GM13976 (cell line): ENCODE measurements around the gene DENND5B.
"Not testable (repeated sequence)": the region's sequence is repeated elsewhere in the genome, so short reads cannot be mapped to it uniquely, and the experiment has no call there.

Source experiments
- DNase-seq: peaks from one replicate; pipeline ENCODE4 v3.0.0; 2012; ENCODE audit warnings: low spot score
- in situ Hi-C: fragments of 300-500 bp; cut with MboI; formaldehyde crosslinking; loops from one replicate; pipeline ENCODE4 v1.12.0; 2022; ENCODE audit warnings: low sequenced_read_pairs, mixed read lengths, inconsistent platforms; ENCODE audit not compliant: unreplicated experiment
- TF ChIP-seq, protein P1 (sequence below): IDR thresholded peaks from 2 replicates; pipeline ENCODE4 v1.5.1; 2012; ENCODE audit warnings: borderline replicate concordance, mild to moderate bottlenecking; ENCODE audit not compliant: insufficient read depth; ENCODE audit errors: extremely low read depth, missing control alignments, control extremely low read depth

Gene DENND5B

DNA sequence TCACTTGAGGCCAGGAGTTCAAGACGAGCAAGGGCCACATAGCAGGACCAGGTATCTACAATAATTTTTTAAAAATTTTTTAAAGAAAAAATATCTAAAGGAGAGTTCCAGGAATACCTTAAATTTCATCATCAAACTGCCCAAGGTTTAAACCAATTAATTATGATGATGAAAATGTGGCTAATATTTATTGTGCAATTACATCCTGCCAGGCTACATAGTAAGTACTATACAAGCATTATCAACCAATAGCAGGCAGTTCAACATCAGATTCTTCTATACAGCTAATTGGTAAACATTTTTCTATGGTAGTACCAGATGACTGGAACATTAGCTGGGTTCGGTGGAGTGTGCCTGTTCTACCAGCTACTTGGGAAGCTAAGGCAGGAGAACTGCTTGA, 24.4 kb downstream of the DENND5B start:
- in situ Hi-C loops, result no loop called here

DNA sequence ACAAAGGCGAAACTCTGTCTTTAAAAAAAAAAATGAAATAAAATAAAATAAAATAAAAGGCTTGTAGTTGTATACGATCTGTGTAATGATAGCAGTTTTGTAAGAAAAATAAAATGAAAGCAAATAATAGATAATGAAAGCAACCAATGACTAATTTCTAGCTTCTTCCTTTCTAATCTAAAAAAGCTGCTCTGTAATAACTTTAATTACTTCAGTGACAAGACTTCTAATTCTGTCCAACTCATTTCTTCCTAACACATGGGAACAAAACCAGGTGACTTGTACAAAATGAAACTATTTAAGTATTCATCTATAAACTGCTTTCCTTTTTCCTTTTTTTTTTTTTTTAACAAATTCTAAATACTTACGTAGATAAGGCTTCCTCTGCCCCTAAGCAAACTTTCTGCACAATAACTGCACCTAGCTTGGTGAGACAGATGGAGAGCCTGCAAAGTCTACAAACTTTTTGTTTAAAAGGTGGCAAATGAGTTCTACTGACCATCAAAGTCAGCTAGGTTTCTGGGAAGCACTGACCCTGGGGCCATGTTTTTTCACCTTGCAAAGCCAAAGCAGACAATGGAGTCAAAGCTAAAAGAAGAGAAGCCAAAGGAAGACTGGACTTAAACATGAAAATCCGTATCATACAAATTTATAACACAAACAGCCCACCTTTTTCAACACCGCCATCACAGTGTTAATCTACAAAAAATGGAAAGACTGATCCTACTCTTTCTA, 28.2 kb downstream of the DENND5B start:
- peak; percentile 23 for DNase-seq
- in situ Hi-C loops, result no loop called here

More for the DNA sequence above, 24.4 kb downstream of the DENND5B start:
- DNase-seq, result no peak
- TF ChIP-seq, protein P1, sequence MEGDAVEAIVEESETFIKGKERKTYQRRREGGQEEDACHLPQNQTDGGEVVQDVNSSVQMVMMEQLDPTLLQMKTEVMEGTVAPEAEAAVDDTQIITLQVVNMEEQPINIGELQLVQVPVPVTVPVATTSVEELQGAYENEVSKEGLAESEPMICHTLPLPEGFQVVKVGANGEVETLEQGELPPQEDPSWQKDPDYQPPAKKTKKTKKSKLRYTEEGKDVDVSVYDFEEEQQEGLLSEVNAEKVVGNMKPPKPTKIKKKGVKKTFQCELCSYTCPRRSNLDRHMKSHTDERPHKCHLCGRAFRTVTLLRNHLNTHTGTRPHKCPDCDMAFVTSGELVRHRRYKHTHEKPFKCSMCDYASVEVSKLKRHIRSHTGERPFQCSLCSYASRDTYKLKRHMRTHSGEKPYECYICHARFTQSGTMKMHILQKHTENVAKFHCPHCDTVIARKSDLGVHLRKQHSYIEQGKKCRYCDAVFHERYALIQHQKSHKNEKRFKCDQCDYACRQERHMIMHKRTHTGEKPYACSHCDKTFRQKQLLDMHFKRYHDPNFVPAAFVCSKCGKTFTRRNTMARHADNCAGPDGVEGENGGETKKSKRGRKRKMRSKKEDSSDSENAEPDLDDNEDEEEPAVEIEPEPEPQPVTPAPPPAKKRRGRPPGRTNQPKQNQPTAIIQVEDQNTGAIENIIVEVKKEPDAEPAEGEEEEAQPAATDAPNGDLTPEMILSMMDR, result no peak

DNA sequence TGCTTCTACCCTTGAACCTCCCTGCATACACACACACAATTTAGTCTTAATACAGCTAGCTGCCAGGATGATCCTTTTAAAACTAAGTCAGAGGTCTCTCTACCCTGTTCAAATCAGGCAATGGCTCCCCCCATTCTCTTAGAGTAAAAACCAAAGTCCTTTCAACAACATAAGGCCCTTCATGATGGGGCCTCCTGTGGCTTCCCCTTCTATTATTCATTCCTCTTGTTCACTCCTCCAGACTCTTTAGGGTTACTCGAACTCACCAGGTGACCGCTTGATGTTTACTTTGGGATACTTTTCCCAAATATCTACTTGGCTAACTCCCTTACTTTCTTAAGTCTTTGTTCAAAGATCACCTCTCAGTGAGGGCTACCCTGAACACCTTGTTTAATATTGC, 30.4 kb downstream of the DENND5B start:
- DNase-seq, result no peak
- in situ Hi-C loops, result no loop called here
- TF ChIP-seq, protein P1, result no peak

More for the DNA sequence above, 28.2 kb downstream of the DENND5B start:
- TF ChIP-seq, protein P1, result no peak

DNA sequence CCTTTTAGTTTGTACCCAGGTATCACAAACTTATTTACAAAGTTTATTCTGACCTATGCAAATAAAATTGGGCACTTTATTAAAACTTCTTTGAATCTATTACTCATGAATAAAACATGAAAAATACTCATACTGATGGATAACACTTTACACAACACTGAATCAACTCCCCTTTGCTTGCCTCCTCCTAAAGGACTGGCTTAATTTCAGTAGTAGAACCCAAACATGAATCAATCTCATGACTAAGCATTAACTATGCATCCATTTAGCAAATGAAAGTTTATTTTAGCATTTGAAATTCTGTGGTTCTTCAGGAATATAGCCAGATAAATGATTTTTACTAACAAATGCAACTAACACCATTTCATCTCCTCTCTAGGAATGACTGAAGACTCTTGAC, 32.4 kb downstream of the DENND5B start:
- in situ Hi-C loops, result no loop called here
- no peak for DNase-seq
- TF ChIP-seq, protein P1, result no peak

DNA sequence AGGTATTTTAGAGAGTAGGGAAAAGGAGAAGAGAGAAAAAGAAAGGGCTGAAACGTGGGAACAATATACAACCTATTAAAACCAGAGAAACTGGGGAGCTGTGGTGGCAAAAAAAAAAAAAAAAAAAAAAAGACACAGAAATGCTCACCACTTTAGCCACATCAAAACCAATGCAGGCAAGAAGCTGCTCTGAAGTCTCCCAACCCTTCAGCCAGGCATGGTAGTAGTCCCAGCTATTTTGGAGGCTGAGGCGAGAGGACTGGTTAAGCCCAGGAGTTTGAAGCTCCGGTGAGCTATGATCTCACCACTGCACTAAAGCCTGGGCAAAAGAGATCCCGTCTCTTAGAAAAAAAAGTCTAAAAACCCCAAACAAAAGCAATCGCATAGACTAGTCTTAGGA, 33.2 kb downstream of the DENND5B start:
- in situ Hi-C loops, result no loop called here
- TF ChIP-seq, protein P1, result no peak
- DNase-seq, result no peak

DNA sequence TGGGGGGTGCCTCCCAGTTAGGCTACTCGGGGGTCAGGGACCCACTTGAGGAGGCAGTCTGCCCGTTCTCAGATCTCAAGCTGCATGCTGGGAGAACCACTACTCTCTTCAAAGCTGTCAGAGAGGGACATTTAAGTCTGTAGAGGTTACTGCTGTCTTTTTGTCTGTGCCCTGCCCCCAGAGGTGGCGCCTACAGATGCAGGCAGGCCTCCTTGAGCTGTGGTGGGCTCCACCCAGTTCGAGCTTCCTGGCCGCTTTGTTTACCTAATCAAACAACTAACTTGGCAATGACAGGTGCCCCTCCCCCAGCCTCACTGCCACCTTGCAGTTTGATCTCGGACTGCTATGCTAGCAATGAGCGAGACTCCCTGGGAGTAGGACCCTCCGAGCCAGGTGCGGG, 35.5 kb downstream of the DENND5B start:
- in situ Hi-C loops, DNase-seq: not testable (repeated sequence)

DNA sequence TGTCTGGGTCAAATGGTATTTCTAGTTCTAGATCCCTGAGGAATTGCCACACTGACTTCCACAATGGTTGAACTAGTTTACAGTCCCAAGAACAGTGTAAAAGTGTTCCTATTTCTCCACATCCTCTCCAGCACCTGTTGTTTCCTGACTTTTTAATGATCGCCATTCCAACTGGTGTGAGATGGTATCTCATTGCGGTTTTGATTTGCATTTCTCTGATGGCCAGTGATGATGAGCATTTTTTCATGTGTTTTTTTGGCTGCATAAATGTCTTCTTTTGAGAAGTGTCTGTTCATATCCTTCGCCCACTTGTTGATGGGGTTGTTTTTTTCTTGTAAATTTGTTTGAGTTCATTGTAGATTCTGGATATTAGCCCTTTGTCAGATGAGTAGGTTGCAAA, 40.3 kb downstream of the DENND5B start:
- in situ Hi-C loops, result not testable (repeated sequence)

DNA sequence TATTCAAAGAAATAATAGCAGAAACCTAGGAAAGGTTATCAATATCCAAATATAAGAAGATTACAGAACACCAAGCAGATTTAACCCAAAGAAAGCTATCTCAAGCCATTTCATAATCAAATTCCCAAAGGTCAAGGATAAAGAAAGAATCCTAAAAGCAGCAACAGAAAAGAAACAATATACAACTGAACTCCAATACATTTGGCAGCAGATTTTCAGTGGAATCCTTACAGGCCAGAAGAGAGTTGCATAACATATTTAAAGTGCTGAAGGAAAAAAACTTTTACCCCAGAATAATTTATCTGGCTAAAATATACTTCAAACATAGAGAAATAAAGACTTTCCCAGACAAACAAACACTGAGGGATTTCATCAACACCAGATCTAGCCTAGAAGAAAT, 54.3 kb downstream of the DENND5B start:
- TF ChIP-seq, protein P1, result no peak
- in situ Hi-C loops, result loop anchor here (10.0 kb wide), 1 partner anchor 48 kb away; no protein-coding TSS in a partner anchor

More for the DNA sequence above, 40.3 kb downstream of the DENND5B start:
- DNase-seq, result not testable (repeated sequence)

More for the DNA sequence above, 54.3 kb downstream of the DENND5B start:
- no peak for DNase-seq
